NCI-H2196 (cell line): ENCODE measurements around the gene ADIPOR2.
"Not testable (repeated sequence)": the region's sequence is repeated elsewhere in the genome, so short reads cannot be mapped to it uniquely, and the experiment has no call there.

Experiments used
- DNase-seq: peaks from one replicate; lab custom pipeline; 2025; ENCODE audit not compliant: unreplicated experiment; lab: John Stamatoyannopoulos, UW

ADIPOR2 gene

GRCh38 chr12:1665366-1665765 is 25.5 kb upstream of the ADIPOR2 start:
- DNase-seq: no peak

GRCh38 chr12:1666215-1666614 is 24.7 kb upstream of the ADIPOR2 start:
- DNase-seq: no peak

- no peak for DNase-seq
Observed at GRCh38 chr12:1666685-1667162, 24.1 kb upstream of the ADIPOR2 start.

- DNase-seq: no peak
Observed at GRCh38 chr12:1668833-1669543, 21.9 kb upstream of the ADIPOR2 start.

- DNase-seq: no peak
Observed at GRCh38 chr12:1670358-1671268, 20.3 kb upstream of the ADIPOR2 start.

- no peak for DNase-seq
Observed at GRCh38 chr12:1676043-1676442, 14.8 kb upstream of the ADIPOR2 start.

- DNase-seq: no peak
Observed at GRCh38 chr12:1680804-1681492, 9.9 kb upstream of the ADIPOR2 start.

GRCh38 chr12:1681493-1681807 is 9.4 kb upstream of the ADIPOR2 start:
- no peak for DNase-seq

- DNase-seq: no peak
Observed at GRCh38 chr12:1688086-1688710, 2.7 kb upstream of the ADIPOR2 start.

GRCh38 chr12:1691123-1692007 is 495 bp downstream of the ADIPOR2 start:
- no peak for DNase-seq

- DNase-seq: no peak
Observed at GRCh38 chr12:1692226-1692625, 1.4 kb downstream of the ADIPOR2 start.

GRCh38 chr12:1692895-1693610 is 2.2 kb downstream of the ADIPOR2 start:
- no peak for DNase-seq

- DNase-seq: not testable (repeated sequence)
Observed at GRCh38 chr12:1695097-1695496, 4.2 kb downstream of the ADIPOR2 start.

- DNase-seq: no peak
Observed at GRCh38 chr12:1695886-1696670, 5.2 kb downstream of the ADIPOR2 start.

- no peak for DNase-seq
Observed at GRCh38 chr12:1696800-1697199, 5.9 kb downstream of the ADIPOR2 start.

- no peak for DNase-seq
Observed at GRCh38 chr12:1697271-1697670, 6.4 kb downstream of the ADIPOR2 start.

GRCh38 chr12:1698720-1699119 is 7.8 kb downstream of the ADIPOR2 start:
- DNase-seq: no peak

- DNase-seq: no peak
Observed at GRCh38 chr12:1702713-1703112, 11.8 kb downstream of the ADIPOR2 start.
